Measurements from ENCODE around the gene REV1. TPM values are rescaled to one million over a fixed set of nuclear protein-coding genes. Genes with fewer than 3 reads are reported as not detected.
A peak's percentile ranks its signal among the peaks of the same experiment; 100 is the strongest.

The REV1 gene
- total RNA-seq, 1 donor from 2014 or later, result 36.0 TPM

DNA sequence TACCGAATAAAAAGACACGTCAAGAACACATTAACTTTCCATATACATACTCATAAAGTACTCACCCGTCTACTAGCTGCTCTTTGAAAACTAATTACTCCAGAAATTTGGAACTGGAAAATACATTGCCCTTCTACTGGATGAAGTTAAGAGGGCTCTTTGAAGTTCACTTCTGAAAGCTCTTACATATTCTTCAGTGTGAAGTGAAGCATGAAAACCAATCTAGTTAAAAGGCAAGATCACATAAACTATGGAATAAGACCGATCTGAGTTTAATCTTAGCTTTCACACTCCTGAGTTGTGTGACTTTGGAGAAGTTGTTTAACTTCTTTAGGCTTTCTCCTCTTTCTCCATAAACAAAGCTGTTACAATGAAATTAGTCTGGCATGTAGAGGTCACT, 38.5 kb downstream of the REV1 start:
- DNase-seq (ENCODE audit: extremely low read depth, low read depth, low spot score), result no peak

DNA sequence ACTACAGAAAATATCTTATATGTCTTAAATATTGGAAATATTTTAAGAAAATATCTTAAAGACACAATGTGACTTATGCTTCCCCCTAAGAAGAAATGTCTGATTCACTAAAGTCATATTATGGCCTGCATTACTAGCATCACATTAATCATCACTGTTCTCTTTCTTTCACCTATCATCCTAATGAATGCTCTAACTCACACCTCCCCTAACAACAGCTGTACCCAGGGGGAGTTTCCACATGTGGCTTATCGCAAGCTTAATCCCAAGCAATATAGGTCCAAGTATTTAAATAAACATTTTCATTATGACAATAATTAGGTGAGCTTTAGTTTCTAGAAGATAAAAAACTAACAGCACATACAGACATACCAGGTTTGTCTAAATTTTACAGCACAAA, 39.6 kb downstream of the REV1 start:
- DNase-seq (ENCODE audit: extremely low read depth, low read depth, low spot score), result no peak

DNA sequence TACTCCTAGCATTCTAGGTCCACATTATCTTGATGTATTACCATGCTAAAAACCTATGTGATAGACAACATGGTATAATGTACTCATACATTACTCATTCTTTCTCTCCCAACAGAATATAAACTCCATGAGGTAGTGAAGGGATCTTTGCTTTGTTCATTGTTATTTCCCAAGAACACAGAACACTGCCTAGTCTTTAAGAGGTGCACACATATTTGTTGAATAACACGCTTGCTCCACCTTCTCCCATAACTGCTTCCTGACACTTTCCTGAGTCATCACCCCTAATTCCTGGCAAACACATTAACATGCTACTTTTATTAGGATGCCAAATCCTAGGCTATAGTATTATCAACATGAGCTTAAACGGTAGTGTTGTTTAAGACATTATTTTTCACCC, 41.3 kb downstream of the REV1 start:
- peak; percentile 67 for DNase-seq (ENCODE audit: extremely low read depth, low read depth, low spot score)

DNA sequence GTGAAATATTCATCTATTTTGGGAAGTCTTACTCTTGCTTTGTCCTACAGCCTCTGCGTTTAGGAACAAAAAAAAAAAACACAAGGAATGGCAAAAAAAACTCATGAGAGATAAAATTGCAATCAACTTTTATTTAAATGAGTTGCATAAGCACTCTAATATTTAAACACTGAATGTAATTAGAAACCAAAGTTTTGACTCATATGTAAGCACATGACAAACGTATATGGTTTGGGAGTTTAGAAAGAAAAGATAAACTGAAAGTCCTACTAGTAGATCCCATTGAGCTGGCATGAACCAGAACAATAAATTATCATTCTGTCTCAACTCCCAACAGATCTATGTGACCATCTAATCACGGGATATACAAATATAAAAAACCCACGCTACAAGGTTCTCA, 44.8 kb downstream of the REV1 start:
- no peak for DNase-seq (ENCODE audit: extremely low read depth, low read depth, low spot score)

DNA sequence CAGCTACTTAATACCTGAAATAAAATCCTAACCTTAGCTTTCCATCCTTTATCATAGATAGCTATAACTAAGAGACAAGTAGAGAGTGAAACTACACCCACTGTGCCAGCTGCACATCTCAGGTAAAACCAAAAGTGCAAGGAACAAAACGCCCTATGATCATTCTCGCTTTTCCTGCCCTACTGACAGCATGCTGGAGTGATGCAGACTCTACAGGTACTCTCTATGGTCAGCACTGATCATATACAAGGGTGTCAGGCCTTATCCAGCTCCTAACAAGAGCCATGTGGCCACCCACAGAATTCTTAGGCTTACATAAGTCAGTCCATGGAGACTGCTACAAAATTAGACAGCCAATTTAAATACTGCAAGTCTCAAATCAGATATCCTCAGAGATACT, 45.6 kb downstream of the REV1 start:
- no peak for DNase-seq (ENCODE audit: extremely low read depth, low read depth, low spot score)

DNA sequence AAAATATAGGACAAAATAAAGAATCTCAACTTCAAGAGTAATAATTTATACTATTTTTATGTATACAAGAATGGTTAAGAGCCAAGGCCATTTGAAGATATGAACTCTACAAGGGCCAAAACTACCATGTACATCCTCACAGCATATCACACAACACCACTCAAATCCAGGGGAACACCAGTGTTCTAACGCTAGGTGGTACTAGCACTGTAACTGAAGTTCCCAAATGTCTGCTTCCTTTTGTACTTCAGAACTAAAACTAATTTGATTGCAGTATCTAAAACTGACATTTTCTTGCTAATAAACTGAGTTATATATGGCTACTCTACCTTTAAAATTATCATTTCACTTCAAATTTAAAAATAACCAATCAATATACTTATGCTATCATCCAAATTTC, 47.0 kb downstream of the REV1 start:
- DNase-seq (ENCODE audit: extremely low read depth, low read depth, low spot score), result no peak

DNA sequence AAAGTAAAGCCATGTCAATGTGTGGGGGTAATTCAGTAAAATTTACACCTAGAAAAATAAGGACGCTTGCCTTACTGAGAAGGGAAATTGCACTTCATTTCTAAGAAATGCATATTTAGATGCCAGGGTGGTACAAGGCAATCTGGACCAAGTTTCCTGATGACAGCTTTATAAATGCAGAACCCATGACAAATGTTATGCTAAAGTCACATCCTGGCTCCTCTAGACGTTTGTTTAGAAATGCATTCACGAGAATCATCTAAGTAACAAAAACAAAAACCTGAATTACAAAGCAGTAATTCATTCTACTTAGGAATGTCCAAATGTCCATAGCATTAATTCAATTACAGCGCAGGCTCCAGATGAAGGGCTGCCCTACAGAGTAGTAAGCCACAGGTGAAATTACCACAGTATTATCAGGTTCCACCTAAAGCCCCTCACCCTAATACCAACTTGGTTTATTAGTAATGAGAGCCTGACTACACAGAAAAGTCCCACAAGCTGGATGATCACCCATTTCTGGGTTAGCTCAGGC, 49.8 kb downstream of the REV1 start:
- DNase-seq (ENCODE audit: extremely low read depth, low read depth, low spot score), result no peak

DNA sequence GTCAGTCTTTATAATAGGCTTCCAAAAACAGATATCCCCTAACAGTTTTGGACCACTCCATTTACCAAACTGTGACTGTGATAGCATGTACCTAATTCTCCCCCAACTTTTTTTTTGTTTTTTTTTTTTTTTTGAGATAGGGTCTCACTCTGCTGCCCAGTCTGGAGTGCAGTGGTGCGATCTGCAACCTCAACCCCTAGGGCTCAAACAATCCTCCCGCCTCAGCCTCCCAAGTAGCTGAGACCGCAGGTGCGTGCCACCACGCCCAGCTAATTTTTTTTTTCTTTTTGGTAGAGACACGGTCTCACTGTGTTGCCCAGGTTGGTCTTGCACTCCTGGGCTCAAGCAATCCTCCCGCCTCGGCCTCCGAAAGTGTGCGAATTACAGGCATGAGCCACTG, 52.9 kb downstream of the REV1 start:
- no peak for DNase-seq (ENCODE audit: extremely low read depth, low read depth, low spot score)

DNA sequence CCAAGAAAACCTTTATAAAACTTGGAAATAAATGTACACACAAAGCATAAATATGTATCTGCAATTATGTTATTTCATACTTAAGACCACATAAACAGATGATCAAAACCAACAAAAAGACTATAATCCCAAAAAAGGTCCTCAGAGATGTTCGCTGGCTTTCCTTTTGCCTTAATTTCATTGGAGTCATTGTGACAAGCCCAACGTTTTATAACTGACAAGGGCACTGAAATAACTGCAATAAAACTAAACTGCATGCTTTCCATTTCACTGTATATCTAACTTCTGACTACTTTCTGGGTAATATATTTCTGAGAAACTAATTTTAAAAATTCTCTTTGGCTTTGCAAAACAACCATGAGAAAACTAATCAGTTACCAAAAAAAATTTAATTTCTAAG, 56.5 kb downstream of the REV1 start:
- no peak for DNase-seq (ENCODE audit: extremely low read depth, low read depth, low spot score)

DNA sequence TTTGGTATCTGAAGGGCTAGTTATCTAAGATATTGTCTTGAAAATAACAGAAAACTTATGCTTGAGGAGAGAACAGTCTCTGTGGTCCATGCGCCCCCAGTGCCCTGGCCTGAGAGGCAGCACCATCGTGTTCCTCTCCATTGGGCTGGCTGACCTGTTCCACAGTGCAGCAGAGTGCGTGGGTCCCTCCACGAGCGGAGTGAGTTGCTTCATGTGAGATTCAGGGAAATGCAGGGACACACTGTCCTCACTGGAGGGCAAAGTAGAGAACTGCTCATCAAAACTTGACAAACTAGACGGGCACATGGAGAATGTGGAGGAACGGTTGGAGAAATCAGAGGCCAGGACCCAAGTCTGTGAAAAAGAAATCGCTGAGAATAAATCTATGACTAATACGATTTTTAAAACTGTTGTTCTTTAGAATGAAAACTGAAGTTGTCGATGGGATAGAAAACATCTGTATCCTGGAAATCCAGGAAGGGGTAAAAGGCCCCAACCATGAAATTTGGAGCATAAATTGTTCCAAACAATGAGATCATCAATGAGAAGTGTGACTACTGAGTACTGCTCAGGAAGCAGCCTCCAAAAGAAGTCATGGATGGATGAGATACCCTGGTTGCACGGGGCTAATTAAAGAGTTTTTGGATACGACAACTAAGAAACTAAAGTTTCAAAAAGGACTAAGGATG, 58.1 kb downstream of the REV1 start:
- DNase-seq (ENCODE audit: extremely low read depth, low read depth, low spot score), result no peak

DNA sequence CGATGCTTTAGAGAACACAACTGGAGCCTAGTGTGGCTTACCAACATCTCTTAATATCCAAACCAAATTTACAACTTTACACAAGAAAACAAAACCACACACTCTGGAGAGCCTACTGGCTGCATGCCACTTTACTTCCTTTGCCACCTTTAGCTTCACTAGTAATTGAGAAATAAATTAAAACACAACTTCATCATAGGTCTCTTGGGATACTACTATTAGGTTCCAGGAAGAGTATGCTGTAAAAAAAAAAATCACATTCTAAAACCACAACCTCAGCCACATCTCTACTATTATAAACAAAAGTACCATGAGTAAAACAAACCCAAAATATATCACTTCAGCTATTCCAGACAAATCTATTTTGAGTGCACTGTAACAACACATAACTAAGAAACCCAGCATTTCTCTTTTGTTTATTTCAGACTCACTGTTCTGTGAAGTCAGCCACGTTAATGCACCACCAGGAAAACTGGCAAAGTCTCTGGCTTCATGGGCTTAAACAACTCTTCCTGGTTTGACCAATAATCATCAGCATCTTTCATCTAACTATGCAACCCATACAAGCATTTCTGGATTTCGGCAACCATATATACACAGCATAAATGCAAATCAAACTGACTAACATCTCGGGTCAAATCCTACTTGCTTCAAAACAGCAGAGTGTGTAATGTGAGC, 59.1 kb downstream of the REV1 start:
- DNase-seq (ENCODE audit: extremely low read depth, low read depth, low spot score), result no peak

DNA sequence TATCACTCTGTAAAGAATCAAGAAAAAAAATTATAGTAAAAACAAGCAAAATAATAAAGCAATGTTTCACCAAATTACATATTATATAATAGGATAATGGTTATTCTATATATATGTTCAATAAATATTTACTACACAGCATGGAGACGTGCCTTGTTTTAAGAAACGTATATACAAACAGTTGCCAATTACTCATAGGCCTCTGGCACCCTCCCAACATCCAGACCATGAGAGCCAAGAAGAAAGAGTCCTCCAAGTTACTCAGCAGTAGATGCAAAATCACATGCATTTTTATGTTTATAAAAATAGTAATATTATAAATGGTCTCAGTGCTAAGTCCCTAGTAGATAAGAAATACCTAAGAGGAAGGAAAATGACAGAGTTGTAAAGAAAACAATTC, 64.8 kb downstream of the REV1 start:
- peak; percentile 76 for DNase-seq (ENCODE audit: extremely low read depth, low read depth, low spot score)

DNA sequence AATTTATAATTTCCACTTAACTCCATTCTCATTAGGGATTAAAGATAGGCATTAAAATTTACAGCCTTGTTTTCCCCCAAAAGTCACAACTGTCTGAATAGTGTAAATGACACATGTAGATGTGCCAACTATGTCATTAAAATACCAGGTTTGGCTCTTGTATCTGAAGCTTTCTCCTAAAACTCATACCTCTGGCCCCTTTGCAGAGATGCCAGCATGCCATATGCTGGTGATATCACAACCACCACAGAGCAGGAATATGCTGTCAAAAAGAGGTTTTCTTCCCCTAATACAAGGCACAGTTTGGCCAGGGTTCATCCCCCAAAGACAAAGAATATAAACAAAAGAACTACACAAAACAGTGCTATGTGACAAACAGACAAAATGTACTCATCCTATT, 65.4 kb downstream of the REV1 start:
- DNase-seq (ENCODE audit: extremely low read depth, low read depth, low spot score), result no peak

DNA sequence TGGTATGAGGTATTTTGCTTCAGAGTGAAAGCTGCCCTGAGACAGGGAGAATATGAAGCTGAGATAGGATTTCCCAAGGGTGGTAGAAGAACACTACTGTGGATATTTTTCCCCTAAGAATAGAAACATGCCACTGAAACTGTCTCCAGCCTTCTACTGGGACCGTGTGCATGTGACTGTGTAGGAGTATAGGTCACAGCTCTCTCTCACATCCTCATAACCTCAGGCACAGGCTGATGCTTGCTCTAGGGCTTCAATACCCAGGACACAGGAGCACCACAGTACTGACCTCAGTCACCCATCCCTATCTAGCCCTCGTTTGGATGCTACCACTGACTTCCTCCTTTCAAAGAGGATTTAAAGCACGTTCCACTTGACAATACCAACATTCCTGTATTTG, 67.2 kb downstream of the REV1 start:
- no peak for DNase-seq (ENCODE audit: extremely low read depth, low read depth, low spot score)

DNA sequence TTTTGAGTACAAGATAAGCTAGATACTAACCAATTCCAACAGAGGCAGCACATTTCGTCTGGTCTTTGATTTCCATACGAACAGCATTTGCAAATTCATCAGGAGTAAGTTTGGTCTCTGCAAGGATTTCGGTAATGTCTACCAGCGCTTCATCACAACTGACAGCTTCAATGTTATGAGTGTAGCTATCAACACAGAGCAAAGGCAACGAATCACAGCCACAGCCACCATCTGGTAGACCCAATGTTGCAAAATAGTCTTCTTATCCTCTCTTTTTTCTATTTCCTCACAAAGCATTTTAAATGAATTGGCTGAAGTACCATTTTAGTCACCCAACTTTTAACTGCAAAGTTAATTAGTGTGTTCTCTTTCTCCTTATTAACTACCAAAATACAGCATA, 68.3 kb downstream of the REV1 start:
- no peak for DNase-seq (ENCODE audit: extremely low read depth, low read depth, low spot score)

DNA sequence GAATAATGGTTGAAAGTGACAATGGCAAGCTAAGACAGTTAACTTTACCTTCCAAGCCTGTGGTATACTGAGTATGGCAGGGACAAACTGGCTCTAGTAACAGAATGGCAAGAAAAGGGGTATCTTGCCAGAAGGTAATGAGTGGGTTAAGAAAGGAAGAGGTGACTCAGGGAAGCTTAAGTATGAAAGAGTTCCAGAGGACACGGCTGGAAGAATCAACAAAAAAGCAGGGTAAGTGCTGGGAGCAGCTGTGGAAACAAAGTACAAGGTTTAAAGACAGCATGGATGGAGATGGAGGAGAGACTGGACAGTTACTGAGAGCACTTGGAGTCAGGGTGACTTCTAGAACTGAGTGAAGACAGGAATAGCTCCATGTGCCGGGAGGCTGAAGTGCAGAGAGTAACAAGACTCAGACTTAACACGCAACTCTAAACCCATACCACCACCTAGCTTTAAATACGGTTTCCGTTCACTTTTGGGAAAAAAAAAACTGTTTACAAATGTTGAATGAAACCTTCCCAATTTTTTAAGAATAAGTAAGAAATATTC, 69.0 kb downstream of the REV1 start:
- DNase-seq (ENCODE audit: extremely low read depth, low read depth, low spot score), result no peak

DNA sequence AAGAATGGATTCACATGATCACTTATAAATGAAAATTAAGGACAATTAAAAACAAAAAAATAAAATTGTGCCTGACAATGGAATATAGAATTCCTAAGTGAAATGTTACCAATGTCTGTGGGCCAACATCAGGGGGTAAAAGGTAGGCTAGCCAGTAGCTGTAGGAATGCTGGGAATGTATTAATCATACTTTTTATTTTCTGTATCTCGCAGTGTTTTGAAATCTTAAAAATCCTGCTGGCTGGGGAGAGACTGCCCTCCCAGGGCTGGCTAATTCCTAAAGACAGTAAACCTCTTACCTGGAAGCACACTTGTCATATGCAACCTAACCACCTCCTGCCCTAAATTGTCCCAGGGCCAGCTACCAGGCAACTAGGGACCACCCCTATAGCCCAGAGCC, 69.8 kb downstream of the REV1 start:
- no peak for DNase-seq (ENCODE audit: extremely low read depth, low read depth, low spot score)

DNA sequence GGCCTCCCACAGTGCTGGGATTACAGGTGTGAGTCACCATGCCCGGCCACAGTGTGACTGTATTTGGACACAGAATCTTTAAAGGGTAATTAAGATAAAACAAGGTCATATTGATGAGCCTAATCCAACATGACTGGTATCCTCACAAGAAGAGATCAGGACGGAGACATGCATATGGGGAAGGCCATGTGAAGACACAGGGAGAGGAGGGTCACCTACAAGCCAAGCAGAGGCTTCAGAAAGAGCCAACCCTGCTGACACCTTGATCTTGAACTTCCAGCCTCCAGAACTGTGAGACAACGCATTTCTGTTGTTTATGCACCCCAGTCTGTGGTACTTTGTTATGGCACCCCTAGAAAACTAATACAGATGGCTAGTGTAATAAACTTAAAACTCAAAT, 72.4 kb downstream of the REV1 start:
- no peak for DNase-seq (ENCODE audit: extremely low read depth, low read depth, low spot score)

DNA sequence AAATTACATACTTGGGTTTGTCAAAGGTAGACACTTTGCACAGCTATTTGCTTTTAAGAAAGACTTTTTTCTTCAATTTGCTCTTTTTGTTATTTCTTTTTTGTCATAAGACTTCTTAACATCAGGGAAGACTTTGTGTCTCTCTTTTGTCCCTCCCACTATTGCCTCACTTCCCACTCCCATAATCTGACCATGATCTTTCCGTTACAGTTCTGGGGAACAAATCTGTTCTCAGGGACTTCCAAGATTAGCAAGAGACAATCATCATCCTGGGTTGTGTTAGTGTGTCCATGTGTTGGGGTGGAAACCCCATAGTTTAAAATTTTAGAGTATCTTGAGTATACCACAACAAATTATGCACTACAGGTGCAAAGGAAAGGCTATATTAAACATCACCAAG, 75.3 kb downstream of the REV1 start:
- DNase-seq (ENCODE audit: extremely low read depth, low read depth, low spot score), result no peak

DNA sequence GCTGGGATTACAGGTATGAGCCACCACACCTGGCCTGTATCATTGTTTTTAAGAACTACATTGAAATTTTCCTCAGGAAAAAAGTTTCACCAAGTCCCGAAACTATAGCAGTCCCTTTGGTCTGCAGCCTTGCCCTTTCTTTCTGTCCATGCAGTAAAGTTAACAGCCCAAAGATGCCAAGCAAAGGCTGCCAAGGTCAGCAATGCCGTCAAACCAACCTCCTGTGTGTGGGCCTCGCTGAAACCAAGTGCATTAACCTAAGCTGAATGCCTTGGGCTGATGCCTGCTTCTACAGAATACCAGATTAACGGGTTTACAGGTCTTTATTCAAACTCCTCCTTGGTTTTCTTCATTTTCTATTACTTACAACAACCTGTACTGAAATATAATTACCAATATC, 79.5 kb downstream of the REV1 start:
- no peak for DNase-seq (ENCODE audit: extremely low read depth, low read depth, low spot score)

DNA sequence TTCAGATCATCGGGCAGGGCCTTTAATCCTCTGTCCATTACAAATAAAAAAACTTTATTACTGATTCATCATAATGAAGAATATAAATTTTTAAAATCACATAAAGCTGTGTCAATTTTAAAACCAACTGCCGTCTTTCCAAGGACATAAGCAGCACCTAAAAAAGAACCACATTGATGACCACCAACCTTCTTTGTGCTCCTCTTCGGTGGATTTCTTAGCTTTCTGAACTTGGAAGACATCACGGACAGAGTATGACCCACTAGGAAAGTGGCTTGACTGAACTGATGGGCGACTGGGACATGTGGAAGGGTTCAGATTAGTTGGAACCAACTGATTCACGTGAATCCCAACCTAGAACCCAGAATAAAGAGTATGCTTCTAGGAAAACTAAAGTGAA, 83.7 kb downstream of the REV1 start:
- DNase-seq (ENCODE audit: extremely low read depth, low read depth, low spot score), result no peak

Measured in glomerular endothelial cell (primary cell).